GM23248 (cell line): Measurements from ENCODE around the gene DNAJC1.

Experiments
- EZH2 ChIP-seq: fragments of 200-600 bp; sonication (generic); IDR thresholded peaks from 2 replicates; pipeline ENCODE4 v1.6.1; 2018; ENCODE audit warnings: antibody characterized with exemption, mild to moderate bottlenecking; ENCODE audit not compliant: insufficient read depth, poor library complexity, severe bottlenecking
- EZH2phosphoT487 ChIP-seq: fragments of 200-600 bp; sonication (generic); IDR thresholded peaks from 2 replicates; pipeline ENCODE4 v1.6.1; 2018; ENCODE audit warnings: antibody characterized with exemption, moderate library complexity, mild to moderate bottlenecking, low read depth; ENCODE audit not compliant: insufficient read depth

DNA sequence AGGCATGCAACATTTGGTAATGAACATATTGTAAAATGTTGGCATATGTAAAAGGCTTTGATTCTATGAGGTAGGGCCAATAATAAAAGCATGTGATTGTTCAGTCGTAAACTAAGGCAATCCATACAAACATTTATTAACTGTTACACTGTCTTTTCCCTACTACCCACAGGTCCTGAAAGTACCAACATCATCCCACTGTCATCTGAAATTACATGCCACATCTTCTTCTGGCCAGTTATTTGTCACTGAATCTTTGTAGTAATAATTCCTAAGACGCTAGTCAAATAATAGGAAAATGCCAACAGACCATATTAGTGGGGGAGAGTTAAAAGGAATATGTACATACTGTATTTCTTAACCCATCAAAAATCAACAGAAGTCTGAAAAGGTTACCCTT lies 27.2 kb downstream of the DNAJC1 start:
- TF ChIP-seq EZH2phosphoT487 (no peak), EZH2 (no peak)
